Glomerular visceral epithelial cell (primary cell): ENCODE results near the gene S100Z.
"Not testable (repeated sequence)": the region's sequence is repeated elsewhere in the genome, so short reads cannot be mapped to it uniquely, and the experiment has no call there.

Experiments used
- DNase-seq: peaks from one replicate; pipeline ENCODE4 v3.0.0-alpha.2; 2016; ENCODE audit errors: extremely low spot score

Gene S100Z

GRCh38 chr5:76826416-76826815, 23.4 kb upstream of the S100Z start:
- DNase-seq, result not testable (repeated sequence)

- DNase-seq, result peak; percentile 97
These were observed 18.7 kb upstream of the S100Z start for GRCh38 chr5:76831110-76831452.

- DNase-seq, result peak; percentile 24
These were observed 13.6 kb upstream of the S100Z start for GRCh38 chr5:76836181-76836580.

GRCh38 chr5:76836585-76836984, 13.2 kb upstream of the S100Z start:
- DNase-seq, result peak; percentile 47

- peak; percentile 59 for DNase-seq
These were observed 11.1 kb upstream of the S100Z start for GRCh38 chr5:76838481-76839261.

GRCh38 chr5:76841361-76841760, 8.5 kb upstream of the S100Z start:
- no peak for DNase-seq

GRCh38 chr5:76845890-76846289, 3.9 kb upstream of the S100Z start:
- no peak for DNase-seq

- no peak for DNase-seq
These were observed 830 bp downstream of the S100Z start for GRCh38 chr5:76850543-76851145.

- DNase-seq, result no peak
These were observed 2.0 kb downstream of the S100Z start for GRCh38 chr5:76851728-76852369.

- no peak for DNase-seq
These were observed 3.0 kb downstream of the S100Z start for GRCh38 chr5:76852772-76853171.

GRCh38 chr5:76853741-76854140, 3.9 kb downstream of the S100Z start:
- DNase-seq, result not testable (repeated sequence)

- no peak for DNase-seq
These were observed 4.8 kb downstream of the S100Z start for GRCh38 chr5:76854644-76855043.

GRCh38 chr5:76855501-76855900, 5.7 kb downstream of the S100Z start:
- not testable (repeated sequence) for DNase-seq

GRCh38 chr5:76855961-76856360, 6.1 kb downstream of the S100Z start:
- no peak for DNase-seq

GRCh38 chr5:76856800-76857199, 7.0 kb downstream of the S100Z start:
- DNase-seq, result not testable (repeated sequence)

- DNase-seq, result no peak
These were observed 9.9 kb downstream of the S100Z start for GRCh38 chr5:76859591-76860247.

GRCh38 chr5:76861612-76862011, 11.8 kb downstream of the S100Z start:
- no peak for DNase-seq

- DNase-seq, result no peak
These were observed 13.2 kb downstream of the S100Z start for GRCh38 chr5:76863001-76863400.

GRCh38 chr5:76866503-76866902, 16.7 kb downstream of the S100Z start:
- DNase-seq, result no peak

- DNase-seq, result no peak
These were observed 17.2 kb downstream of the S100Z start for GRCh38 chr5:76867038-76867437.

- peak; percentile 79 for DNase-seq
These were observed 18.2 kb downstream of the S100Z start for GRCh38 chr5:76867827-76868693.

GRCh38 chr5:76870046-76870445, 20.2 kb downstream of the S100Z start:
- DNase-seq, result no peak
